HepG2 (cell line): ENCODE data around the gene IGIP. TPM values are rescaled to one million over a fixed set of nuclear protein-coding genes. Genes with fewer than 3 reads are reported as not detected.

ENCODE experiments used
- DRAP1 ChIP-seq: IDR thresholded peaks from 2 replicates; pipeline ENCODE4 v1.6.1; 2016; ENCODE audit warnings: missing genetic modification reagents, missing compliant biosample characterization
- FOXA3 ChIP-seq: IDR thresholded peaks from 2 replicates; pipeline ENCODE4 v1.6.1; 2016; ENCODE audit warnings: missing genetic modification reagents, missing compliant biosample characterization
- MZF1 ChIP-seq: sonication (generic); formaldehyde crosslinking; IDR thresholded peaks from 2 replicates; pipeline ENCODE4 v1.8.1; 2023; ENCODE audit warnings: mild to moderate bottlenecking, missing genetic modification reagents, borderline replicate concordance
- NCOA1 ChIP-seq: sonication (generic); formaldehyde crosslinking; IDR thresholded peaks from 2 replicates; pipeline ENCODE4 v1.9.0; 2021; ENCODE audit warnings: missing genetic modification reagents
- NRL ChIP-seq: sonication (generic); formaldehyde crosslinking; IDR thresholded peaks from 2 replicates; pipeline ENCODE4 v1.5.0; 2020; ENCODE audit warnings: missing genetic modification reagents, mild to moderate bottlenecking, moderate library complexity, borderline replicate concordance
- PITX1 ChIP-seq: sonication (generic); formaldehyde crosslinking; IDR thresholded peaks from 2 replicates; pipeline ENCODE4 v1.5.1; 2020; ENCODE audit warnings: mild to moderate bottlenecking, missing genetic modification reagents
- PRDM10 ChIP-seq: sonication (generic); formaldehyde crosslinking; IDR thresholded peaks from 2 replicates; pipeline ENCODE4 v1.4.0; 2020; ENCODE audit warnings: low read depth, missing genetic modification reagents
- SUZ12 ChIP-seq: fragments of 150-350 bp; IDR thresholded peaks from 2 replicates; pipeline ENCODE4 v1.6.1; 2014; ENCODE audit warnings: low read depth, low read length
- ZHX2 ChIP-seq, 2 experiments: sonication (generic) in 1 of 2; formaldehyde crosslinking in 1 of 2; IDR thresholded peaks; 2 replicates each; pipeline versions ENCODE4 v1.6.1 to v1.9.0; 2014 to 2022; ENCODE audit warnings: antibody characterized with exemption in 1 of 2, borderline replicate concordance in 1 of 2, inconsistent platforms in 1 of 2, low read depth in 1 of 2, missing genetic modification reagents in 1 of 2
- ZNF3 ChIP-seq: IDR thresholded peaks from 2 replicates; pipeline ENCODE4 v1.7.0; 2017; ENCODE audit warnings: inconsistent platforms
- ZNF670 ChIP-seq: sonication (generic); formaldehyde crosslinking; IDR thresholded peaks from 2 replicates; pipeline ENCODE4 v1.8.0; 2022; ENCODE audit warnings: mild to moderate bottlenecking, missing genetic modification reagents, borderline replicate concordance
- polyA plus RNA-seq, 8 experiments: library from polyadenylated mRNA; depleted of rRNA in 3 of 8; stranded (reverse) in 7 of 8; unstranded in 1 of 8; fragments of >200 nt; fragmentation: Illumina TruSeq in 4 of 8; extraction: Trizol in 4 of 8; gene quantifications; 2 replicates each; pipeline versions ENCODE4 v1.2.1 to v1.2.3, GENCODE V29; 2011 to 2016; ENCODE audit warnings: low read depth in 4 of 8, missing spikeins in 1 of 8, mixed read lengths in 1 of 8; ENCODE audit not compliant: insufficient read depth in 1 of 8
- total RNA-seq, 5 experiments: library from RNA; depleted of rRNA; stranded (reverse); fragments of >200 nt; fragmentation: Illumina TruSeq; extraction: Trizol; gene quantifications; 2 replicates each; pipeline ENCODE4 v1.2.3, GENCODE V29; 2016; ENCODE audit warnings: low read depth in 1 of 5
- TF ChIP-seq, protein P1 (sequence below): fragments of 450-650 bp; IDR thresholded peaks from 2 replicates; pipeline ENCODE4 v1.6.1; 2017
- TF ChIP-seq, protein P2 (sequence below): sonication (generic); formaldehyde crosslinking; IDR thresholded peaks from 2 replicates; pipeline ENCODE4 v1.5.1; 2020; ENCODE audit warnings: missing genetic modification reagents, mild to moderate bottlenecking, borderline replicate concordance

The IGIP gene
- total and polyA plus RNA-seq, 2 of the 13 experiments (the other 11 are each of a cell fraction or from before 2014, with no cell fraction given), result 1.7 to 2.1 TPM

DNA sequence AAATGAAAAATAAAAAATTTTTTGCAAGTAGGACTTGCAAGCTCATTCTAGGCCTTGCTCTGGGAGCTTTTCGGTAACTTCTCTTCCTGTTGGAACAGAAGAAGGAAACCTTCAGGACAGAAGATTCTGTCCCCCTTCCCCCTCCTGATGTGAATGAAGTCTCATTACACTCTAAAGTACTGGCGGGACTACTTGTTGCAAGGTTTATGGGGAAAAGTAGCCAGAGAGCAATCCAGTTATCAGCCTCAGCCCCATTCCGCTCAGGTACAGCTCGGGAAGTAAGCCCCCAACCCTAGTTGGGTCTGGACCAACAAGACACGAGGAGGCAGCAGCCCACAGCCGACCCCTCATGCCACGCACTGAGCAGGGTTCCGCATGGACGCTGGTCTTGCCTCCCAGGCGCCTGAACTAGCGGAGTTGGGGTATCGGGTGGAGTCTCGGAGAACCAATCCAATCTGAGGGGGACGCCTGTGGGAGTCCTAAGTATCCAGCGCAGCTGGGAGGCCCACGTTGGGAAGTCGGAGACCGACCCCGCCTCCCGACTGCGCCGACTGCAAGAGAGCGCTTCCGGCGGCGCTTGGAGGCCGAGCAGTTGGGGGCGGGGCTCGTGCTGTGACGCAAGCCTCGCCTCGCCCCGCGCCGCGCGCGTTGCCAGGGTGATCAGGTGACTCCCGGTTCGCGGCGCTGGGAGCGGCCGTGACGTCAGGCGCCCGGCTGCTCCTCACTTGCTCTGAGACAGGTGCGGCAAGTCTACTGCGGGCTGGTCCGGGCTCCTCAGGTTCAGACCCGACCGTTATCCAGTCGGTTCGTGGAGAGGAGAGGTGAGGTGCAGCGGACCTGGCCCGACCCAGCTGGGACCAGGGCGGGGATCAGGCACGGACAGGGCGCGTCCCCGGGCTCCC, 49.0 kb downstream of the IGIP start, which contains the start of gene CYSTM1 (continued):
- TF ChIP-seq SUZ12, result no peak
- TF ChIP-seq ZNF3, result no peak
- no peak for TF ChIP-seq MZF1 (CRISPR knock-in tag)
- no peak for TF ChIP-seq PRDM10 (CRISPR knock-in tag)
- TF ChIP-seq ZNF670, result no peak
- no peak; the same call in 1 of the 2 replicates for TF ChIP-seq PITX1 (CRISPR knock-in tag)
- TF ChIP-seq, protein P1, sequence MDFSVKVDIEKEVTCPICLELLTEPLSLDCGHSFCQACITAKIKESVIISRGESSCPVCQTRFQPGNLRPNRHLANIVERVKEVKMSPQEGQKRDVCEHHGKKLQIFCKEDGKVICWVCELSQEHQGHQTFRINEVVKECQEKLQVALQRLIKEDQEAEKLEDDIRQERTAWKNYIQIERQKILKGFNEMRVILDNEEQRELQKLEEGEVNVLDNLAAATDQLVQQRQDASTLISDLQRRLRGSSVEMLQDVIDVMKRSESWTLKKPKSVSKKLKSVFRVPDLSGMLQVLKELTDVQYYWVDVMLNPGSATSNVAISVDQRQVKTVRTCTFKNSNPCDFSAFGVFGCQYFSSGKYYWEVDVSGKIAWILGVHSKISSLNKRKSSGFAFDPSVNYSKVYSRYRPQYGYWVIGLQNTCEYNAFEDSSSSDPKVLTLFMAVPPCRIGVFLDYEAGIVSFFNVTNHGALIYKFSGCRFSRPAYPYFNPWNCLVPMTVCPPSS, result no peak
- TF ChIP-seq NCOA1, result peak; percentile 68; the same call in 1 of the 2 replicates
- peak; percentile 73 for TF ChIP-seq DRAP1 (CRISPR knock-in tag)
- 0 out of 2 replicates have a peak, but pooled peaks have one; percentile 24 for TF ChIP-seq FOXA3 (CRISPR knock-in tag)
- TF ChIP-seq, protein P2, sequence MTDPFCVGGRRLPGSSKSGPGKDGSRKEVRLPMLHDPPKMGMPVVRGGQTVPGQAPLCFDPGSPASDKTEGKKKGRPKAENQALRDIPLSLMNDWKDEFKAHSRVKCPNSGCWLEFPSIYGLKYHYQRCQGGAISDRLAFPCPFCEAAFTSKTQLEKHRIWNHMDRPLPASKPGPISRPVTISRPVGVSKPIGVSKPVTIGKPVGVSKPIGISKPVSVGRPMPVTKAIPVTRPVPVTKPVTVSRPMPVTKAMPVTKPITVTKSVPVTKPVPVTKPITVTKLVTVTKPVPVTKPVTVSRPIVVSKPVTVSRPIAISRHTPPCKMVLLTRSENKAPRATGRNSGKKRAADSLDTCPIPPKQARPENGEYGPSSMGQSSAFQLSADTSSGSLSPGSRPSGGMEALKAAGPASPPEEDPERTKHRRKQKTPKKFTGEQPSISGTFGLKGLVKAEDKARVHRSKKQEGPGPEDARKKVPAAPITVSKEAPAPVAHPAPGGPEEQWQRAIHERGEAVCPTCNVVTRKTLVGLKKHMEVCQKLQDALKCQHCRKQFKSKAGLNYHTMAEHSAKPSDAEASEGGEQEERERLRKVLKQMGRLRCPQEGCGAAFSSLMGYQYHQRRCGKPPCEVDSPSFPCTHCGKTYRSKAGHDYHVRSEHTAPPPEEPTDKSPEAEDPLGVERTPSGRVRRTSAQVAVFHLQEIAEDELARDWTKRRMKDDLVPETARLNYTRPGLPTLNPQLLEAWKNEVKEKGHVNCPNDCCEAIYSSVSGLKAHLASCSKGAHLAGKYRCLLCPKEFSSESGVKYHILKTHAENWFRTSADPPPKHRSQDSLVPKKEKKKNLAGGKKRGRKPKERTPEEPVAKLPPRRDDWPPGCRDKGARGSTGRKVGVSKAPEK, result no peak; the same call in 1 of the 2 replicates
- peak; percentile 94 for TF ChIP-seq ZHX2 (IDR thresholded peaks at IDR 0.05; ENCODE audit: low read depth)
- TF ChIP-seq ZHX2 (CRISPR knock-in tag; IDR thresholded peaks at IDR 0.05; ENCODE audit: borderline replicate concordance), result no peak
- peak; percentile 88 for TF ChIP-seq NRL (CRISPR knock-in tag)
